Measurements from ENCODE around the gene MGAT4C. TPM values are rescaled to one million over a fixed set of nuclear protein-coding genes. Genes with fewer than 3 reads are reported as not detected.

The MGAT4C gene
- total and polyA plus RNA-seq, 2 of the 8 experiments (the other 6 are each of a cell fraction or from before 2014, with no cell fraction given): 1.6 to 2.5 TPM

DNA sequence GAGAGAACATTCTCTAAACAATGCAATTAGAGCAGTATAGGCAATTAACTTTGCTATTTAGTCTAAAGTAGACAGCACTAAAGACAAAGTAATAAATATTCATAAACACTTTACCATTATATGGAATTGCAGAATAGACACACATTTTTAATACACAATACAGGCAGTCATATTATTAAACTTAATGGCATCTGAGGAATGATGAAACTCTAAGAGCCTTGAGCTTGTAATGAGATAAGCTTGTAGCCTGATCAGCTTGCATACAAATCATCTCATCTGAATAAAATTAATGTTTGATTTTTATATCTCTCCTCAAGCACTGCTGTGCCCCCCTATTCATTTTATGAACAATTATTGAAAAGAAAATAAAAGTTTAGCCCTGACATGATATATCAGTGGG lies 107.6 kb downstream of the MGAT4C start:
- Histone ChIP-seq H2BK120ac (replicated peaks; ENCODE audit: low read depth, low read length) (no peak overlapping the region), H2BK15ac (ENCODE audit: low read length) (no peak overlapping the region), H3K27ac (ENCODE audit: low read depth, low read length) (no peak overlapping the region), H4K8ac (ENCODE audit: extremely low read depth, insufficient read depth, low read length) (no peak overlapping the region), H2AK5ac (ENCODE audit: low read depth, low read length) (no peak overlapping the region), H3K27me3 (replicated peaks in 1 of 4; ENCODE audit: control insufficient read depth in 3 of 4, extremely low read depth in 1 of 4, insufficient read depth in 3 of 4, low read length in 3 of 4) (peaks cover 0 to 1% (median 0%) of the 10 kb centered on the region in 4 experiments; a peak in 1 of 7 replicates), H3K23ac (ENCODE audit: insufficient read length) (no peak overlapping the region), H2BK12ac (ENCODE audit: low read depth, low read length) (no peak overlapping the region), H4K20me1 (replicated peaks in 1 of 2; ENCODE audit: control insufficient read depth in 1 of 2, insufficient read depth in 2 of 2, low read length in 2 of 2) (no peaks in the 10 kb centered on the region), H2AFZ (ENCODE audit: low read length) (no peak overlapping the region), H3K9me3 (ENCODE audit: insufficient read depth in 2 of 2, low read depth in 1 of 2, low read length in 1 of 2) (no peaks in the 10 kb centered on the region), H3K79me2 (ENCODE audit: control insufficient read depth in 1 of 2, insufficient read depth in 2 of 2, low read length in 2 of 2) (no peaks in the 10 kb centered on the region), H3K4me2 (ENCODE audit: insufficient read depth in 1 of 2, low read depth in 2 of 2, low read length in 2 of 2) (no peak overlapping the region), H3K56ac (replicated peaks; ENCODE audit: insufficient read length, low read depth, low read length) (no peak overlapping the region), H3K23me2 (ENCODE audit: low read depth, low read length) (no peaks in the 10 kb centered on the region), H3K9ac (replicated peaks in 1 of 4; ENCODE audit: extremely low read depth in 1 of 4, low read depth in 3 of 4, low read length in 3 of 4) (no peak overlapping the region), H3K36me3 (ENCODE audit: control insufficient read depth in 2 of 4, insufficient read depth in 4 of 4, low read length in 3 of 4) (no peaks in the 10 kb centered on the region), H3K4me3 (ENCODE audit: extremely low read depth in 1 of 4, insufficient read depth in 2 of 4, low read depth in 3 of 4, low read length in 4 of 4) (no peak overlapping the region), H3K79me1 (ENCODE audit: low read depth, low read length) (no peaks in the 10 kb centered on the region), H3K18ac (ENCODE audit: extremely low read depth, low read length) (no peak overlapping the region), H3K14ac (ENCODE audit: insufficient read length) (no peak overlapping the region), H2BK5ac (ENCODE audit: low read depth, low read length) (no peak overlapping the region), H3K4me1 (replicated peaks in 1 of 4; ENCODE audit: control insufficient read depth in 3 of 4, insufficient read depth in 4 of 4, low read length in 3 of 4) (0 out of 7 replicates have a peak, but pooled peaks cover 0 to 4% (median 0%) of the 10 kb centered on the region in 4 experiments), H4K5ac (ENCODE audit: insufficient read length, low read depth, low read length) (no peak overlapping the region), H2BK20ac (ENCODE audit: low read length) (no peak overlapping the region), H4K91ac (replicated peaks; ENCODE audit: insufficient read length, low read length) (no peak overlapping the region), H3K4ac (replicated peaks; ENCODE audit: insufficient read length, low read depth, low read length) (no peak overlapping the region)
- FAIRE-seq (no peak), DNase-seq (ENCODE audit: low read depth in 1 of 2, low spot score in 2 of 2) (no peak)
- ChIA-PET CTCF (ENCODE audit: partially characterized antibody) (interaction anchor here (0.8 kb wide), 1 partner anchor 11 kb away, joined by 3 read pairs; no protein-coding TSS in a partner anchor), POLR2A (ENCODE audit: partially characterized antibody) (no interaction called here)
- TF ChIP-seq HDAC6 (IDR thresholded peaks at IDR 0.05; ENCODE audit: low read depth, low read length) (no peak), TEAD4 (IDR thresholded peaks at IDR 0.05; ENCODE audit: low read depth, low read length) (no peak), JUN (IDR thresholded peaks at IDR 0.05; ENCODE audit: low read depth, low read length) (no peak), SP1 (IDR thresholded peaks at IDR 0.05; ENCODE audit: low read depth, low read length) (no peak), CTBP2 (IDR thresholded peaks at IDR 0.05; ENCODE audit: borderline replicate concordance, insufficient read depth, insufficient read length, low read length) (no peak), CHD2 (IDR thresholded peaks at IDR 0.05; ENCODE audit: low read length) (no peak), E2F6 (IDR thresholded peaks at IDR 0.05) (no peak), BCL11A (IDR thresholded peaks at IDR 0.05; ENCODE audit: low read depth in 2 of 2, low read length in 2 of 2) (no peak), KDM5A (IDR thresholded peaks at IDR 0.05; ENCODE audit: low read length) (no peak), EGR1 (IDR thresholded peaks at IDR 0.05; ENCODE audit: borderline replicate concordance, low read depth, low read length) (no peak), CREB1 (IDR thresholded peaks at IDR 0.05) (no peak), CBX5 (IDR thresholded peaks at IDR 0.05; ENCODE audit: low read depth, low read length) (no peak), RAD21 (IDR thresholded peaks at IDR 0.05 in 1 of 2, conservative IDR thresholded peaks at IDR 0.05 in 1 of 2; ENCODE audit: low read depth in 2 of 2, low read length in 2 of 2) (no peak), KDM1A (IDR thresholded peaks at IDR 0.05; ENCODE audit: borderline replicate concordance, low read length) (no peak)

All from H1 (cell line).